ENCODE measurements around the gene ATF6B. TPM values are rescaled to one million over a fixed set of nuclear protein-coding genes. Genes with fewer than 3 reads are reported as not detected.

The ATF6B gene
- total RNA-seq (2021) = 70.2 and 74.7 TPM in 2 replicates
- percentile 72 among the genes with signal in this experiment for Bru-seq, nascent RNA
- BruChase-seq, experiment 1, labeled RNA remaining after a 2-hour chase = percentile 71 among the genes with signal in this experiment
- percentile 82 among the genes with signal in this experiment for BruChase-seq, experiment 2, labeled RNA remaining after a 6-hour chase
- long read RNA-seq, transcript ATF6B-210 (18 exons, 2,620 nt) = minor isoform, 8 of 38 reads
- long read RNA-seq, transcript ATF6B-216 (8 exons, 1,176 nt) = major isoform, 12 of 38 reads
- long read RNA-seq, partial matches to known transcripts = 6 of 38 reads
- long read RNA-seq, other reads (novel, unspliced or antisense) = 9 of 38 reads

DNA sequence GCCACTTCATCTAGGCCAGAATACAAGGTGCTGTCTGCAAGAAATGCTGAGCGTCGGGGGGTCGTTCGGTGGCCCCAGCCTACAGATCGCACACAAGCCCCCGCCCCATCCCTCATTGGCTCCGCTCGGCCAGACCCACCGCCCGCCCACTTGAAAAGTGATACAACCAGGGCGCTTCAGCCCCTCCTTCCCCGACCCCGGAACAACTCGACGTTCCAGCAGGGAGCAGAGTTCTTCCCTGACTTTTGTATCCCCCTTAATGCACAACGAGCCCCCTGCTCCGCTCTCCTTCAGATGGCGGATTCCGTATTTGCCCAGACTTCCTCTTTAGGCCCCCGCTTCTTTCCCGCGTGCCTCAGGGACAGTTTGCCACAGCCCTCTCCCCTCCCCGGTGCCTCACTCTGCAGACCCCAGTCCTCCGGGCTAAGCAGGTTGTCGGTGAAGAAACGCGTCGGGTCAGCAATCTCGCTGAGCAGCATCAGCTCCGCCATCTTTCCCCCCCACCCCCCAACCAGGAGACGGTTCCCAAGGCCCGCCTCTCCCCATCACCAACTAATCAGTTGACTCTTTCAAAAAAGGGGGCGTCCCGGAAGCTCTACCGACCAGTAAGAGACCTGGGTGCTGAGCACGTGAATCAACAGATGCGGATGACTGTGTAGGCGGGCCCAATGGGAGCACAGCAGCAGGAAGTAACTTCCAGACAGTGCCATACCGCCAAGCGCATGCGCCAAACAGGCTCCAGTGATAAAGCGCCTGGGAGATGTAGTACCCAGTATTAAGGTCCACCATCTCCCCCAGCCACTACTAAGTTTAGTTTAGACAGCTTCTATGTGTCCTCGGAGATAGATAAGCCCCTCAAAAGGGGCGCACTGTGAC lies at the start of gene ATF6B:
ATF6B (minus strand) TSS at position 530 of the 876 bp plus-strand sequence; CDS start at position 491, 39 bp downstream.
- peaks cover 14% of the 10 kb centered on the region for H3K36me3 ChIP-seq (ENCODE audit: insufficient read depth, low read length, poor library complexity, severe bottlenecking)
- H3K4me1 ChIP-seq (ENCODE audit: insufficient read depth, low read length, poor library complexity, severe bottlenecking) = peaks cover 21% of the 10 kb centered on the region
- no peaks in the 10 kb centered on the region for H3K9me3 ChIP-seq (ENCODE audit: low read depth, low read length, poor library complexity, severe bottlenecking)
- no TSS peak for BruUV-seq (replicated peaks)
- TF ChIP-seq EZH2 (IDR thresholded peaks at IDR 0.05; ENCODE audit: borderline replicate concordance, low read depth, low read length, poor library complexity, severe bottlenecking) = no peak
- TF ChIP-seq, protein P1, sequence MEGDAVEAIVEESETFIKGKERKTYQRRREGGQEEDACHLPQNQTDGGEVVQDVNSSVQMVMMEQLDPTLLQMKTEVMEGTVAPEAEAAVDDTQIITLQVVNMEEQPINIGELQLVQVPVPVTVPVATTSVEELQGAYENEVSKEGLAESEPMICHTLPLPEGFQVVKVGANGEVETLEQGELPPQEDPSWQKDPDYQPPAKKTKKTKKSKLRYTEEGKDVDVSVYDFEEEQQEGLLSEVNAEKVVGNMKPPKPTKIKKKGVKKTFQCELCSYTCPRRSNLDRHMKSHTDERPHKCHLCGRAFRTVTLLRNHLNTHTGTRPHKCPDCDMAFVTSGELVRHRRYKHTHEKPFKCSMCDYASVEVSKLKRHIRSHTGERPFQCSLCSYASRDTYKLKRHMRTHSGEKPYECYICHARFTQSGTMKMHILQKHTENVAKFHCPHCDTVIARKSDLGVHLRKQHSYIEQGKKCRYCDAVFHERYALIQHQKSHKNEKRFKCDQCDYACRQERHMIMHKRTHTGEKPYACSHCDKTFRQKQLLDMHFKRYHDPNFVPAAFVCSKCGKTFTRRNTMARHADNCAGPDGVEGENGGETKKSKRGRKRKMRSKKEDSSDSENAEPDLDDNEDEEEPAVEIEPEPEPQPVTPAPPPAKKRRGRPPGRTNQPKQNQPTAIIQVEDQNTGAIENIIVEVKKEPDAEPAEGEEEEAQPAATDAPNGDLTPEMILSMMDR (conservative IDR thresholded peaks at IDR 0.05; ENCODE audit: low read depth, low read length) = no peak
- peak within 1 kb of the TSS; percentile 97 for H3K27ac ChIP-seq (ENCODE audit: low read depth, low read length, poor library complexity, severe bottlenecking)
- DNase-seq (ENCODE audit: low spot score) = peak; percentile 100
- ChIA-PET CTCF (interaction anchor here (1.2 kb wide), 1 partner anchor 62 kb away, joined by 3 read pairs; the partner anchor contains the start of gene PBX2), POLR2A (ENCODE audit: low non-redundant PET) (no interaction called here)
- H3K27me3 ChIP-seq (replicated peaks; ENCODE audit: insufficient read depth, low read depth, low read length, poor library complexity) = no peaks in the 10 kb centered on the region
- intact Hi-C loops (cut with micrococcal nuclease; ENCODE audit: unreplicated experiment) = loop anchor here (2.0 kb wide), 1 partner anchor 67 kb away; no protein-coding TSS in a partner anchor
- peak within 1 kb of the TSS; percentile 89 for H3K4me3 ChIP-seq (ENCODE audit: low read depth, low read length, poor library complexity, severe bottlenecking)

DNA sequence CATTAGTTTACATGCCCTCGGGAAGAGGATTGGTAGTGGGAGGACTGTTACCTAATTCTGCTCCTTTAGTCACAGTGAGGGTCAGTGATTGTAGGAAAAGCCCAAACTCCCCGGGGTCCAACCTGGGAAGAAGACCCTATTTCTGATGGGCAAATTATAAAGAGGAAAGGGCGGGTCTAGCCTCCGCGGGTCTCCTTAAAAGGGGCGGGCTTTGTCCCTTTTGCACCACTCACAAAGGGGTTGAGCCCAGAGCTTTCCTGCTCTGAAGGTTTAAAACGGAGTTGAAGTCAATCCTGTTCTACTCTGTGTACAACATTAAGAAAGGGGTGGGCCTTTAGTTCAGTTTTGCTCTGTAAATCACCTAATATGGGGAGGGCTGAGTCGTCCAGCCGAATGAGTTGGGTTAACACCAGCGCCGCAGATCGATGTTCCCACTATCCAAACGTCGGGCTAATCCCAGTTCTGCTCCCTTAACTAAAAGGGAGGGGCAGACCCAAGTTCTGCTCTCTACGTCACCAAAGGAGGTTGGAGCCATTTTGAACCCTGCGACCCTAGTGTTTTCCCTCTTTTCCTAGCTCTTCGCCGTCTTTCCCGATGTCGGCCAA lies 49.2 kb upstream of the ATF6B start:
- intact Hi-C loops (cut with micrococcal nuclease; ENCODE audit: unreplicated experiment) = no loop called here
- peaks cover 6% of the 10 kb centered on the region for H3K36me3 ChIP-seq (ENCODE audit: insufficient read depth, low read length, poor library complexity, severe bottlenecking)
- peaks cover 25% of the 10 kb centered on the region for H3K4me1 ChIP-seq (ENCODE audit: insufficient read depth, low read length, poor library complexity, severe bottlenecking)
- no peak for TF ChIP-seq EZH2 (IDR thresholded peaks at IDR 0.05; ENCODE audit: borderline replicate concordance, low read depth, low read length, poor library complexity, severe bottlenecking)
- TF ChIP-seq, protein P1 (conservative IDR thresholded peaks at IDR 0.05; ENCODE audit: low read depth, low read length) = no peak
- peak overlapping the region; percentile 97 for H3K27ac ChIP-seq (ENCODE audit: low read depth, low read length, poor library complexity, severe bottlenecking)
- DNase-seq (ENCODE audit: low spot score) = peak; percentile 82
- TSS peak; percentile 24 for BruUV-seq (replicated peaks)
- peak overlapping the region; percentile 97 for H3K4me3 ChIP-seq (ENCODE audit: low read depth, low read length, poor library complexity, severe bottlenecking)
- no peaks in the 10 kb centered on the region for H3K27me3 ChIP-seq (replicated peaks; ENCODE audit: insufficient read depth, low read depth, low read length, poor library complexity)
- H3K9me3 ChIP-seq (ENCODE audit: low read depth, low read length, poor library complexity, severe bottlenecking) = no peaks in the 10 kb centered on the region
- ChIA-PET CTCF (interaction anchor here (1.0 kb wide), 1 partner anchor 18 kb away, joined by 3 read pairs; no protein-coding TSS in a partner anchor), POLR2A (ENCODE audit: low non-redundant PET) (interaction anchor here (0.9 kb wide), 1 partner anchor 14 kb away, joined by 5 read pairs; no protein-coding TSS in a partner anchor)

DNA sequence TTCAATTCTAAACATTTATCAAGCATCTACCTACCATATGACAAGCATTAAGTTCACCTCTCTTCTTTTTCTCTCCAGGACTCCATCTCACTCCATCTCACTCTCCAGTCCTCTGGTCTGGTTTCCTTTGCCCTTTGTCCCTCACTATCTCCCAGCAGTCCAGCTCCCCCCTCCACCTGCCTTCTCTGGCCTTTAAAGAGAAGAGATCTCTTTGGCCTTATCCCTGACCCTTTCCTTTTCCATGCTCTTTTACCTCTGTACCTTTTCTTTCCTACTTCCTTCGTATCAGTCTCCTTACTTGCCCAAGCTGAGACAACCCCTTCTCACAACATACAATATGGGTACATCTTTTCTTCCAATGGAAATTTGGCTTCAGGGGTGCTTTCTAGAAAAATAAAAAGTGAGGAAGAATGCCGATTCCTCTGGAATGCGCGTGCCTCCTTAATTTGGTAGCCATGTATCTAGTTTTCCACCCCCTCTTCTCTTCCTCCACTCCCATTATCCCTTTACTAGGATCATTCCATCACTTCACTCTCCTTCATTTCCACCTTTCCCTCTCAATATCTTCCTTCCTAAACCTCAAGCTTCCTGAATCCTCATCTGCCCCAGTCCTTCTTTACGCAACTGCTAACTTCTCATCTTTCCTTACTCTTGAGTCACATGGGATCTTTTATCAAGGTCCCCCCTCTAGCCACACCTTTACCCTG lies 48.6 kb upstream of the ATF6B start:
- intact Hi-C loops (cut with micrococcal nuclease; ENCODE audit: unreplicated experiment) = no loop called here
- no peaks in the 10 kb centered on the region for H3K27me3 ChIP-seq (replicated peaks; ENCODE audit: insufficient read depth, low read depth, low read length, poor library complexity)
- no peak for DNase-seq (ENCODE audit: low spot score)
- H3K9me3 ChIP-seq (ENCODE audit: low read depth, low read length, poor library complexity, severe bottlenecking) = no peaks in the 10 kb centered on the region
- peak overlapping the region; percentile 97 for H3K27ac ChIP-seq (ENCODE audit: low read depth, low read length, poor library complexity, severe bottlenecking)
- ChIA-PET CTCF (no interaction called here), POLR2A (ENCODE audit: low non-redundant PET) (no interaction called here)
- peak overlapping the region; percentile 97 for H3K4me3 ChIP-seq (ENCODE audit: low read depth, low read length, poor library complexity, severe bottlenecking)
- peaks cover 25% of the 10 kb centered on the region for H3K4me1 ChIP-seq (ENCODE audit: insufficient read depth, low read length, poor library complexity, severe bottlenecking)
- TF ChIP-seq EZH2 (IDR thresholded peaks at IDR 0.05; ENCODE audit: borderline replicate concordance, low read depth, low read length, poor library complexity, severe bottlenecking) = no peak
- TF ChIP-seq, protein P1 (conservative IDR thresholded peaks at IDR 0.05; ENCODE audit: low read depth, low read length) = no peak
- BruUV-seq (replicated peaks) = TSS peak; percentile 90
- peaks cover 6% of the 10 kb centered on the region for H3K36me3 ChIP-seq (ENCODE audit: insufficient read depth, low read length, poor library complexity, severe bottlenecking)
